ENCODE measurements around the gene B4GALT2. TPM values are rescaled to one million over a fixed set of nuclear protein-coding genes. Genes with fewer than 3 reads are reported as not detected.

B4GALT2 gene
- total and polyA plus RNA-seq, 2 of the 8 experiments (the other 6 are each of a cell fraction or from before 2014, with no cell fraction given): 56.5 to 121 TPM

DNA sequence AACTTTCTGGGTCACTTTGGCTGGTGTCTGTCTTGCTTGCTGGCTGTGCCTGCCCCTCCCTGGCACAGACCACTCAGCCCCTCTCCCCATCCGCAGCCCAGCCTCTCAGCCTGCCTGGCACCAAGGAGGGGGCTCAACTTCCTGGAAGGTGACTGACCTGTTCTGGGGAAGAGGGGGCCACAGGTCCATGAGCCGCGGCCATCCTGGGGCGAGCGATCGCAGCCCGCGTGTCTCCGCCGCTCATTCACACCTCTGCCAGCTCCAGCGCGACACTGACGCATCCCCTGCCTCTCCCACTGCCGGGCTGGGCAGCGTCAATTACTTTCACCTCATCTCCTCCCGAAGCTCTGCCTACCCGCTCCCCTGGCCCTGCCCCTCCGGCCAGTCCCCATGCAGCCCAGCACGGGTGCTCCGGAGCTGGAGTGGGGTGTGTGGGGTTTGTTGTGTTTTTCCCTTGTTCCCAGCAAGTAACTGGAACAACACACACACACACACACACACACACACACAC is 37.9 kb downstream of the B4GALT2 start:
- H2BK15ac ChIP-seq (ENCODE audit: low read length): no peak overlapping the region
- H3K4me1 ChIP-seq (replicated peaks in 1 of 4; ENCODE audit: control insufficient read depth in 3 of 4, insufficient read depth in 4 of 4, low read length in 3 of 4): peaks cover 0 to 8% (median 2%) of the 10 kb centered on the region in 4 experiments; a peak in 4 of 7 replicates
- no peak overlapping the region for H4K91ac ChIP-seq (replicated peaks; ENCODE audit: insufficient read length, low read length)
- CTCF ChIA-PET (ENCODE audit: partially characterized antibody): interaction anchor here (0.6 to 16.6 kb wide), 7 partner anchors 14 to 31 kb away, joined by 3 to 252 read pairs (median 3); partner anchors contain the start of gene SLC6A9
- H2AK5ac ChIP-seq (ENCODE audit: low read depth, low read length): no peak overlapping the region
- 0 out of 2 replicates have a peak, but pooled peaks cover 3% of the 10 kb centered on the region for H3K79me1 ChIP-seq (ENCODE audit: low read depth, low read length)
- no peaks in the 10 kb centered on the region for H3K23me2 ChIP-seq (ENCODE audit: low read depth, low read length)
- TF ChIP-seq FOSL1 (IDR thresholded peaks at IDR 0.05; ENCODE audit: insufficient read depth, low read depth, low read length) (no peak), HDAC2 (IDR thresholded peaks at IDR 0.05; ENCODE audit: borderline replicate concordance in 1 of 2, low read depth in 2 of 2, low read length in 2 of 2) (no peak), RBBP5 (IDR thresholded peaks at IDR 0.05; ENCODE audit: borderline replicate concordance, low read depth, low read length) (no peak)
- no peak overlapping the region for H4K5ac ChIP-seq (ENCODE audit: insufficient read length, low read depth, low read length)
- no peak overlapping the region for H2AFZ ChIP-seq (ENCODE audit: low read length)
- peaks cover 0 to 4% (median 4%) of the 10 kb centered on the region in 4 experiments; a peak in 4 of 8 replicates for H3K36me3 ChIP-seq (ENCODE audit: control insufficient read depth in 2 of 4, insufficient read depth in 4 of 4, low read length in 3 of 4)
- no peak overlapping the region for H3K4me3 ChIP-seq (ENCODE audit: extremely low read depth in 1 of 4, insufficient read depth in 2 of 4, low read depth in 3 of 4, low read length in 4 of 4)
- FAIRE-seq: no peak
- no peak overlapping the region for H3K9ac ChIP-seq (replicated peaks in 1 of 4; ENCODE audit: extremely low read depth in 1 of 4, low read depth in 3 of 4, low read length in 3 of 4)
- no peak overlapping the region; the same call in 1 of the 2 replicates for H3K18ac ChIP-seq (ENCODE audit: extremely low read depth, low read length)
- no peak for DNase-seq (ENCODE audit: low read depth in 1 of 2, low spot score in 2 of 2)
- no peak overlapping the region for H3K14ac ChIP-seq (ENCODE audit: insufficient read length)
- no peaks in the 10 kb centered on the region for H3K27me3 ChIP-seq (replicated peaks in 1 of 4; ENCODE audit: control insufficient read depth in 3 of 4, extremely low read depth in 1 of 4, insufficient read depth in 3 of 4, low read length in 3 of 4)
- H3K9me3 ChIP-seq (ENCODE audit: insufficient read depth in 2 of 2, low read depth in 1 of 2, low read length in 1 of 2): no peaks in the 10 kb centered on the region
- WGBS, 2 experiments (ENCODE audit: extremely low coverage in 1 of 2, insufficient coverage in 1 of 2, insufficient read length in 1 of 2, insufficient replicate concordance in 2 of 2, low coverage in 1 of 2, low lambda C conversion rate in 2 of 2, missing lambda C conversion rate in 1 of 2): 89% methylated on average over 10 of the region's 20 CpGs; no CpG with 5 or more reads in 1 of the 2 experiments
- H3K23ac ChIP-seq (ENCODE audit: insufficient read length): no peak overlapping the region
- H4K20me1 ChIP-seq (replicated peaks in 1 of 2; ENCODE audit: control insufficient read depth in 1 of 2, insufficient read depth in 2 of 2, low read length in 2 of 2): peaks cover 0 to 12% of the 10 kb centered on the region in 2 experiments
- no peak overlapping the region for H3K4ac ChIP-seq (replicated peaks; ENCODE audit: insufficient read length, low read depth, low read length)
- POLR2A ChIA-PET (ENCODE audit: partially characterized antibody): interaction anchor here (1.6 to 27.1 kb wide), 4 partner anchors 7 to 42 kb away, joined by 4 to 544 read pairs (median 275); partner anchors contain the start of genes ATP6V0B and SLC6A9
- H3K79me2 ChIP-seq (ENCODE audit: control insufficient read depth in 1 of 2, insufficient read depth in 2 of 2, low read length in 2 of 2): no peaks in the 10 kb centered on the region
- no peak overlapping the region for H3K27ac ChIP-seq (ENCODE audit: low read depth, low read length)
- no peak overlapping the region for H2BK20ac ChIP-seq (ENCODE audit: low read length)
- H2BK5ac ChIP-seq (ENCODE audit: low read depth, low read length): no peak overlapping the region
- H2BK120ac ChIP-seq (replicated peaks; ENCODE audit: low read depth, low read length): no peak overlapping the region
- H3K56ac ChIP-seq (replicated peaks; ENCODE audit: insufficient read length, low read depth, low read length): no peak overlapping the region
- H3K4me2 ChIP-seq (ENCODE audit: insufficient read depth in 1 of 2, low read depth in 2 of 2, low read length in 2 of 2): no peak overlapping the region
- H2BK12ac ChIP-seq (ENCODE audit: low read depth, low read length): no peak overlapping the region
- H4K8ac ChIP-seq (ENCODE audit: extremely low read depth, insufficient read depth, low read length): peak overlapping the region; percentile 57; the same call in 1 of the 2 replicates

Measured in H1 (cell line).